Activated T-cell treated with anti-CD3 and anti-CD28 coated beads for 1 hour (primary cell): Measurements from ENCODE around the gene THEM5.
"Not testable (repeated sequence)": the region's sequence is repeated elsewhere in the genome, so short reads cannot be mapped to it uniquely, and the experiment has no call there.

ENCODE experiments used
- DNase-seq: peaks from one replicate; pipeline ENCODE4 v3.0.0-alpha.2; 2020; ENCODE audit warnings: low read depth

THEM5 gene

DNA sequence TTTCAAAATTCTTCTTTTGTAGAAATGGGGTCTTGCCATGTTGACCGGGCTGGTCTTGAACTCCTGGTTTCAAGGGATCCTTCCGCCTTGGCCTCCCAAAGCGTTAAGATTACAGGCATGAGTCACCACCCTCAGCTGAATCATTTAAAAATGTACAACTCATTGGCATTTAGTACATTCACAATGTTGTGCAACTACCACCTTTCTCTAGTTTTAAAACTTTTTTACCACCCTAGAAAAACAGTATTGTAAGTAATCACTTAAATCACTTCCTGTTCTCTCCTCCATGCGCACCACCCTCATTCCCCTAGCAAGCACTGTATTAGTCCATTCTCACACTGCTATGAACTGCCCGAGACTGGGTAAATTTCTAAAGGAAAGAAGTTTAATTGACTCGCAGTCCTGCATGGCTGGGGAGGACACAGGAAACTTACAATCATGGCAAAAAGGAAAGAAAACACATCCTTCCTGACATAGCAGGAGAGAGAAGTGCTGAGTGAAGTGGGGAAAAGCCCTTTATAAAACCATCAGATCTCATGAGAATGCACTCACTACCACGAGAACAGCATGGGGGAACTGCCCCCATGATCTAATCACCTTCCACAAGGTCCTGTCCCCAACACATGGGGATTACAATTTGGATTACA lies 14.4 kb upstream of the THEM5 start:
- no peak for DNase-seq

DNA sequence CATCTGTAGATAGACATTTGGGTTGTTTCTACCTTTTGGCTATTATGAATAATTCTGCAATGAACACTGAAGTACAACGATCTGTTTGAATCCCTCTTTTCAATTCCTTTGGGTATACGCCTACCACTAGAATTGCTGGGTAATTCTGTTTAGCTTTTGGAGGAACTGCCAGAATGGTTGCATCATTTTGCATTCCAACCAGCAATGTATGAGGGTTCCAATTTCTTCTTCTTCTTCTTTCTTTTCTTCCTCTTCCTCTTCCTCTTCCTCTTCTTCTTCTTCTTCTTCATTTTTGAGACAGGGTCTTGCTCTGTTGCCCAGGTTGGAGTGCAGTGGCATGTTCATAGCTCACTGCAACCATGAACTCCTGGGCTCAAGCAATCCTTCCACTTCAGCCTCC lies 13.8 kb upstream of the THEM5 start:
- no peak for DNase-seq

DNA sequence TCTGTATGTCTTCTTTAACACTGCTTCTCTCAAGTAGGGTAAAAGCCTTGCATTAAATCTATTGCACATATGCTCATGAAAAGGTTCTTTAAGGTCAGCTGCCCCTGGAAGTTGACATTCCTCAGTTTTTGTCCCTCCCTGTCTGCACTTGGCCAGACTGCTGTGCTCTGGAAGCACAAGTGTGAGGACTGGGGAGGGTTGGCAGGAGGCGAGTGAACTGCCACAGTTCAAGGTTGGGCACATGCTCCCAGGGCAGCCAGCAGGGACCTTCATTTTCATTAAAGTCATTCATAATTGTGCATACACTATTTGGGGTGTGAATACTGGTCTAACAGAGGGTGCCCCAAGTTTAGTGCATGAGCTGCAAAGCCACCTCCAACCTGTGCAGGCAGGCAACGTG lies 10.9 kb upstream of the THEM5 start:
- no peak for DNase-seq

DNA sequence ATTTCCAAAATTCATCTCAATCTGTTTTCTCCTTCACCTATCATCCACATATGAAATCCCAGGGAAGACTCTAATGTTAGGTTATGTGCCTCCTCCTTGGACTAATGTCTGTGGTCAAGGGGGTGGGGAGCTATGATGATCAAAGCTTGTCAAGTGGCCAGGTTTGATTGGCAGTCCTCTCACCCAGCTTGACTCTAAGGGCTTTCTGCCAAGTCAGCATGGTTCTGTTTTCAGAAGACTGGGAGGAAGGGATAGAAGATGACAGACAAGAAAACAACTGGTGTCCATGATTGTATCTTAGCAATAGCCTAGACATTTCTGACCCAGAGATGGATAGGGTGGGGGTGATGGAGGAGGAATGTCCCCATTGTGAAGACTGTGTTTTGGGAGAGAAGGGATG lies 9.1 kb upstream of the THEM5 start:
- DNase-seq = no peak

DNA sequence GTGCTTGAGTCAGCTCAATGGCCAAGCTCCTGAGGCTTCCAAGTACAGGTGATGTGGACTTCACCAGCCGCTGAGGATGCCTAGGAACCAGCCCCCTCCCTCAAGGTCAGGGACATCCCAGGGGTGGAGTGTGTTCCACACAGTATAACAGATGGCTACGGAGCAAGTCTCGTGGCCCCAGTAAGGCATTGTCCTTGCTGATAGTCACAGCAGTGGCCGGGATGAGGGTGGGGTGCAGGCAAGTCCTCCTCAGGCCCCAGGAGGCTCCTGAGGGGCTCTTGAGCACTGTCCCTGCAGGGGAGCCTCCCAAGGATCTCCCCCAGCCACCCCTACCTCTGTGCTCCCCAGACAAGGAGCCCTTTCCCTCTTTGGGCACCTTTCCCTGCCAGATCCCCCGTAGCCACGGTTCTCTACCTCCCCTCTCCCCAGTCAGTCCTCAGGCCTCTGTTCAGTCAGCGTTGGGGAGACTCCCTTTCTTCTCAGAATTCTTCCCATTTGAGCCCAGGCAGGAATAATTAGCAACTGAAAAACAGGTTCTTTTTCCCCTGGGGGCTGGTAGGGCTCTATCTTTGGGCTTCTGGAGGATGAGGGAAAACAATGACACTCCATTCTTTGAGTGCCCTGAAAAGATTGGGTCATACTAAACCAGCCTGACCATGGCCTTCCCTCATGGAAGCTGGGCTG lies 7.1 kb upstream of the THEM5 start:
- DNase-seq = no peak

DNA sequence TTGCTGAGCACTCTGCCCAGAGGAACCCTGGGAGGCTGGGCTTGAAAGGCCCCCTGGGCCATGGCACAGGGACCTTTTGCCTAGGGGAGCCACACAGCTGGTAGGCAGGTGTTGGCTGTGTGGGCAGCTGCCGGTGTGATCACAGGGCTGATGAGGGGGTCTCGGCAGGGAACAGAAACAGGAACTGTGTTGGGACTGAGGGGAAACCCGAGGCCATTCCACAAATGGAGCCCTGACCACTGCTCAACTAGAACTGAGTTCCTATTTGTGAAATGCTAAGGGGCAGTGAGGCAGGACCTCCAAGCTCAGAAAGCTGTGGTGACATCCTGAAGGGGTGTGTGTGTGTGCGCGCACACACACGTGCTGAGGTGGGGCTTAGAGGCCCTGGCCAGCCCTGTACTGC lies 6.4 kb upstream of the THEM5 start:
- no peak for DNase-seq

DNA sequence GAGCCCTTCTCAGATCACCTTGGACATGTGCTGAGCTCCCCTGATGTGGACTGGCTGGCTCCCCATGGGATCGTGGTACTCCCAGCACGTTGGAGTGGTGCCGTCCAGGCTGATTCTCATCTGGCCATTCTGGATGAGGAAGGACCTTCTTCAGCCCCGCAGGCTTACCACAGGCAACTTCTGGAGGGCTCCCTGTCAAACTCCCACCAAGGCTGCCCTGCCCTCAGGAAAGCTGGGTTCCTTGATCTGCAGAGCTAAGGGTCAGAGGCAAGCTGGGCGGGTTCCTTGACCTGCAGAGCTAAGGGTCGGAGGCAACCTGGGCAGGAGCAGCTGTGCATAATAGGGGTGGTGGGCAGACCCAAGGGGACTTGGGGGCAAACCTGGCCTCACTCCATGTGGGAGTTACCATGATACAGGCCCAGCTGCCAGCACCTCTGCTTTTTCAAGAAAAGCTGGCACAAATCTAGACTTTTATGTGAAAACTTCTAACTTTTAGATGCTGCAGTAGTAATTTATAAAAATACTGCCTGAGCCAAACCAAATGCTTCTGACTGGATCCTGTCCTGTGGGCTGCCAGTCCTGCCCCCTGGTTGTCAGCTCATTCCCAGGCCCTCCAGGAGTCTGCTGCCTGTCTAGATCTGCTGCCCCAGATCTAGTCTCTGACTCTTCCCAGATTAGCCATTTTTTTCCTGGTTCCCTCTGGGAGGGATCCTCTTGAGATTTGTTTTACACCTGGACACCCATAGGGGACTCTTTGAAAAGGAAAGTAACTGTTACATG lies 5.6 kb upstream of the THEM5 start:
- DNase-seq = no peak

DNA sequence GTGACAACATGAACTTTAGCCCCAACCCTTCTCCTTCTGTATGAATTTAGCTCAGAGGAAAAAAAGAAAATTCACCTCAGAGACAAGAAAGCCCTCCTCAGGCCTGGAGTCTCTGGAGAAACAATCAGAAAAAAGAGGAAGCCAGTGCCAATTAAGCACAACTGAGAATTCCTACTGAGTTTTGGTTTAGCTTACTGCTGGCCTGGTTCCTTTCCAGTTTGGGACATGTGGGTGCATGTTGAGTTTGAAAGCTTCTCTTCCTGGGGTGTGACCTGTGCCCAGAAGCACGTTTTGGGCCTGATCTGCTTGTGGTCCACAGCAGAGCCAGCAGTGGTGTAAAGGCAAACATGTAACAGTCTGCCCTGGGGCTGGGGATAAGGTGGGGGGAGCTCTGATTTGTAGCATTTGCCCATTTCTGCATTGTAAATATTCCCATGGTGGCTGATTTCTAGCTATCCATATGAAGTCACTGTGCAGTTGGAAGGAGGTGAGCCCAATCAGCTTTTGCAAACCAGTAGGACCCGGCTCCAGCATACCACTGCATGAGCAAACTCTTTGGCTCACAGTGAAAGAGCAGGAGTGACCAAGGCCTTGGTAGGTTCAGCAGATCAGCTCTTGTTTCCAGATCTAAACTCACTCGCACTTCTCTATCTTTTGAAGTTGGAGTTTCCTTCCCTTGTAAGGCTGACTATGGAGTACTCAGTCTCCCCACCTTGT lies 4.7 kb upstream of the THEM5 start:
- no peak for DNase-seq

DNA sequence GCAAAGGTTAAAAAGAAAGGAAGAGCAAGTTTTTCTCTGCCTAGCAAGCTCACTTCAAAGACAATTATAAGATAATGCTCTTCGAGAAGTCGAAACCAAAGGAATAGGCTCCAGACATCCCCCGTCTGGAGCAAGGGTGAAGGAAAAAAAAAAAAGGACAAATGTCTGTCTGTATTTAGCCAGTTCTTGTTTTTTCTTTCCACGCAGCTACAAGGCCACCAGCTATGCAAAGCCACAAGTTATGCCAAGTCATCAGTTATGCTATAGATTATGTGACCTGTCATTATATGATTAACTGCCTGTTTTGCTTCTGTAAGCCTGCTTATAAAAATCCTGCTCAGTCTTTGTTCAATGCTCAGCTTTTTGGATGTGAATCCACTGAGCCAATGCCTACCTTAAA lies 2.4 kb upstream of the THEM5 start:
- DNase-seq = no peak

DNA sequence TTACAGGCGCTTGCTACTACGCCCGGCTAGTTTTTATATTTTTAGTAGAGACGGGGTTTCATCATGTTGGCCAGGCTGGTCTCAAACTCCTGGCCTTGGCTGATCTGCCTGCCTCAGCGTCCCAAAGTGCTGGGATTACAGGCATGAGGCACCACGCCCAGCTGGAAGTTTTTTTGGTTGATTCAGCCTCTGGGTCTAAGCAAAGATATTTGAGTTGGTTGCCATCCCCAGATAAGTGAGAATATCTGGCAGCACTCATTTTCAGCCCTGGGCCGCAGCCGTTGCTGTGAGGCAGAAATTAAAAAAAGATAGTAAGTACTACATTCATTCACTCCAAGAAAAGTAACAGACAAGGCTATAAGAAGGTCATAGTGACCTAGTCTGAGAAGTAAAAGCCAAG lies 2.0 kb upstream of the THEM5 start:
- DNase-seq = not testable (repeated sequence)

DNA sequence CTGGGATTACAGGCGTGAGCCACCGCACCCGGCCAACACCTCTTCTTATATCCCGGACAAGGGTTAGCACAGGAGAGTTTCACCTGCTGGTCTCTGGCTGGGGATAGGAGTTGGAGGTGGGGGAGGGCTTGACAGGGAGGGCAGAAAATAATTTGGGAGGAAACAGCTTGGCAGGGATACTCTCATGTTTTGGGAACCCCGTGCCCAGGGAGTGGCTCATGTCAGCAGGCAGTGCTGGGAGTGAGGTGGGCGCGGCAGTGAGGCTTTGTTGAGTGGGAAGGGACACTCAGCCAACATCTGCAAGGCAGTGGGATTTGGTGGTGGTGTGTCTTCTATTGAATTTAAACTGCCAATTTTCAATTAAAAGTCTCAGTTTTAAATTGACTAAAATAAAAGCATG lies 1.1 kb upstream of the THEM5 start:
- DNase-seq = no peak

DNA sequence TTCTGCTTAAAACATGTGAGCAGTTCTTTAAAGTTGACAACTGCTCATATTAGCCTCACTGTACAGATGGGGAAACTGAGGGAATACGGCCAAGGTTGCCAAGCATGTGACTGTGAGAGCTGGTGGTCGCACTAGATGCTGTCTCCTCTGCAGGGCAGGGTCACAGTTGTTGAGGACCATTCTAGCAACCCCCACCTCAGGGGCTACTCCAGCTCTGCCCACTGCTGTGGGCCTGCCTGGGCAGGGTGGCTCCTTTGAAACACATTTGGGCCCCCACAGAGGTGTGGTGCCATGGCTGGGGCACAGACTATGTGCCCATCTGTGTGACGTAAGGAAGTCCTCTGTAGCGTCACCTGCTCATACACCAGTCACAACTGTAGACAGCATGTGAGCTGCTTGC lies 779 bp downstream of the THEM5 start:
- no peak for DNase-seq

DNA sequence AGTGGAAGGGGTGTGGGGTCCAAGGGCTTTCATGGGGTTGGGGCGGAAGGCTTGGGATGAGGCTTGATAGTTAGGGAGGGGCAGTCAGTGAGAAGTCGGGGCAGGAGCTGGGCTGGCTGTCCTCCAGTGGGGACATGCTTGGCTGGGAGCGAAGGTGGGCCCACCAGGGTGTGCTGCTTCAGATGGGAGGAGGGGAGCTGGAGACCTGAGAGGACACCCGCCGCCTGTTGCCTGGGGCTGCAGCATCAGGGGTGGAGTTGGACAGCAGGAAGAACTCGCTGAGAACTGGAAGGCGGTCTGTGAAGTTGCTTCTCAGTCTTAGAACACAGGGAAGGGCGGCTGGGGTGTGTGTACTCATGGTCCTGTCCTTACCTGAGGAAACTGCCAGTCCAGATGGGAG lies 1.6 kb downstream of the THEM5 start:
- no peak for DNase-seq

DNA sequence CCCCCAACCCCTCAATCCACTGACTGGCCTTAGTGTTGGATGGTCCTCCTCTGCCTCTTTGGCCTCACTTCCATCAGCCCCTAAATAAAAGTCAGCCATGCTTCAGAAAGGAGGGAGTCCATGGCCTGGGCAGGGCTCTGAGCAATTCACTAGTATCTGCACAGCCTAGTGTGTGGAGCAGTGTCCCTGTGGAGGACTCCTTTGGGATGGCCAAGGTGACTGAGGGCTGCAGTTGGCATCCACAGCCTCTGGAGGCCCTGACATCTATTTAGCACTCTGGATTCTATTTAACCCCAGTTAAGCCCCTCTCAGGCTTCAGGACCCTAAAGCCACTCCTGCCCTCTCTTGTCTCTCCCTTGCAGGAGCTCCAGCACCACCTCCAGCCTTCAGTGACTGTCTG lies 3.6 kb downstream of the THEM5 start:
- no peak for DNase-seq

DNA sequence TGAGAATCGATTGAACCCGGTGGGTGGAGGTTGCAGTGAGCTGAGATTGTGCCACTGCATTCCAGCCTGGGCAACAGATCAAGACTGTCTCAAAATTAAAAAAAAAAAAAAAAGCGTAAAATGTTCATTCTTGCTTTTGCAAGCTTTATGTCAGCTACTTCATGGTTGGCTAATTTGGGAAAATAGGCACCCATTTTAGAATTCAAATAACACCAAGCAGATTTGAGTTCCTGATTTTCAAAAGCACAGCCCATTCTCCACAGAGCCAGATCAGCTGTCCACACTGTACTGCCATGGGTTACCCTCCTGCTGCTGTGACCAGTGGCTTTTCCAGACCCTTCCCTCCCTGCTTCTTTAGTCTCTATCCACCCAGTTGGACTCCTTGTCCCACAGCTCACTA lies 4.4 kb downstream of the THEM5 start:
- no peak for DNase-seq

DNA sequence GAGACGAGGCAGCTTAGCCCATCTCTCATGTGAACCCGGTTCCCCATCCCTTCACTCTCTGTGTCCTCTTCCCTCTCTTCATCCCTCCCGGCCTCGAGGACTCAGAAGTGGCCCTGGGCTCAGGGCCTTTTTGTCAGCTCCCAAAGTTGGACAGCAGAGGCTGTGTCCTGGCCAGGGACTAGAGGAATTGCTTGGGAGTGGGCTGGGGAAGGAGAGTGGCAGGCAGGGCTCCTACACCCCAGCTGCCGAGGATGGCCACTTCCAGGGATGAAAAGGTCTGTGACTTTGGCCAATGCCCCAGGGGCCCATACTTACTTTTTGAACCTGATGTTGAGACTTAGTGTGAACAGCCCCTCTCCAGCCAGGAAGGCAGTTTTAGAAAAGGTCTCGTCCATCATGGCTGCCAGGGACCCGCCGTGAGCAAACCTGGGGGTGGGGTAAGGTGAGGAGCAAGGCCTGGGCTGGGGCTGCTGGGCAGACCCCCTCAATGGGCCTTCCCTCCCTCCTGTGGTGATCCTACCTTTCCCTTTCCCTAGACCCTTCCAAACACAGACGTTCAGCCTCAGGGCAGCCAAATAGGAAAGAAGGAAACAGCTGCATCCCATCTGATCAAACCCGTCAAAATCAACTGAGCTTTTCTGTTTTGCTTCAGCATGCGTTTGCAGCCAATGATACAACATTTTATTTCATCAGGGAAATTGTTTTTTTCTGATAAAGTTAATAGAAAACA lies 5.5 kb downstream of the THEM5 start:
- DNase-seq = no peak

DNA sequence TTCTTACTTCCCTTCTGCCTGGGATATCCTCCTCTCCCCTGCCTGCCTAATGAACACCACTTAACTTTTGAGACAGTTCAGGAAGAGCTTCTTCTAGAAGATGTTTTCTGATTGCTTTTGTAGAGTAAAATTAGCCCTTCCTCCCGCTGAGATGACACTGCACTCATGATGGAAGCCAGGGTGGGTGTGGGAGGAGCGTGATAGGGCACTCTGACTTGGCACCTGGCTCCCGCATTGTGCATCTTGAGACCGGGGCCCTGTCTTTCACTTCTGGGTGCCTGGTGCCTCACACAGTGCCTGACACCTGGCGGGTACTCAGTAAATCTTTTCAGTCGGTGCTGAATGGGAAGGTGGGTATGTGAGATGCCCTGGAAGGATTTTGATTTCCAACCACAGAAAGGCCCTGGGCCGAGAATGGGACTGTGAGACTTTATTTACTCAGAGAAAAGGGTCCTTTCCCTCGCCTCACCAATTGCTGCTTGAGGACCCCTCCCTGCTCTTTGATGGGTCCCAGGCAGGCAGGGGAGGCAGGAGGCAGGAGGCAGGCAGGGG lies 6.8 kb downstream of the THEM5 start:
- DNase-seq = no peak

DNA sequence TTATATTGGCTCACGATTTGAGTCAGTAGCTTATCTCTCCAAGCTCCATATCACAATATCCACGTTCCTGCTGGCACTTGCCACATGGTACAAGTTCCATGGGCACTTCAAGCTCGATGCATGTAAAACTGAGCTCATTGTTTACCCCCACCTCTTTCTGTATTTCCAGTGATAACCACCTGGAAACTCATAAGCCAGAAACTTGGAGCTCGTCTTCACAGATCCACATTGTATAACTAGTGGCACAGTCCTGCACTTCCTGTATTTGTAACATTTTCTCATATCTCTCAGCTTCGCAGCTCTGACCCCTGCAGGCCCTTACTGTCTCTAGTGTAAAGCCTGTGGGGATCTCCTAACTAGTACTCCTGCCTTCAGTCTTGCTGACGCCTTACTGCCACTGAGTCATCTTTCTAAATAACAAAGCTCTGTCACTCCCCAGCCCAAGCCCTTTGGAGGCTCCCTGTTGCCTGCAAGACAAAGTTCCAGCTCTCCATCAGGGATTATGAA lies 7.4 kb downstream of the THEM5 start:
- DNase-seq = no peak

DNA sequence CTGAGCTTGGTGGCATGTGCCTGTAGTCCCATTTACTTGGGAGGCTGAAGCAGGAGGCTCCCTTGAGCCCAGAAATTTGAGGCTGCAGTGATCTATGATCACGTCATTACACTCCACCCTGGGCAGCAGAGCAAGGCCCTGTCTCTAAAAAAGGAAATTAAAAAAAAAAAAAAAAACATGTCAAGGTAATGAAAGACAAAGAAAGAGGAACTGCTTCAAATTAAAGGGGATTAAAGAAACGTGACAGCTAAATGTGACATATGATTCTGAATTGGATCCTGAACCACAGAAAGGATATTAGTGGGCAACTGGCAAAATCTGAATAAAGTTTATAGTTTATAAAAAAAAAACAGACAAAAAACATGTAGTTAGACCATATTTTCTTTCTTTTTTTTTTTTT lies 10.1 kb downstream of the THEM5 start:
- DNase-seq = no peak

DNA sequence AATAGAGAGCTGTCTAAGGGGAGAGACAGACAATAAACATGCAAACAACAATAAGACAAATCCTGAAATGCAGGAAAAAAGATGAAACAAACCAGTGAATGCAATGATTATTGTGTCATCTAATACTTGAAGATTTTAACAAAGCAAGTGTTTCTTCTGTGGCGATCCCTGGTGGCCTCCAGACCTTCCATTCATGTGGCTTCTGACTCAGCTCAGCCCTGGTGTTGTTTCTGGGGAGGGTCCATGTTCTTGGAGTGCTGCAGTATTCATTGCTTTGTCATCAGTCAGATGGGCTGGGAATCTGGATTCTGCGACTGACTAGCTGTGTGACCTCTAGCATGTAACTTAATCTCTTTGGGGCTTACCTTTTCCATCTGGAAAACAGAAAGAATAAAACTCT lies 12.4 kb downstream of the THEM5 start:
- no peak for DNase-seq

DNA sequence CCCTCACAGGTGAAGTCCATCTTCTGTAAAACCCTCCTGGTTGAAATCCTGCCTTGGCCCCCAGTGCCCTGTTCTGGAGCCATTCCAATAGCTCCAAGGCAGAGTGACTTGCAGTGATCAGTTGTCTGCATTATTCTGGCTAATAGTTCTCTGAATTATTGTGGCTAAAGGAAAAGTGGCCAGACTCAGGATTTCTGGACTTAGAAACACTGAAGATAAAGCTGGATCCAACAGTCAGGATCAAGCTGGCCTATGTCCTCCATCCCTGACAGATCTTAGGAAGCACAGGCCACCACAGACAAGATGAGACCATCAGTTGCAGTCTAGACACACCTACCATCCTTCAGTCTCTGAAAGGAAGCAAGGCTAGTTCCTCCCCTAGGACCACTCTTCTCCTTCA lies 13.1 kb downstream of the THEM5 start:
- no peak for DNase-seq
